PFSK-1 (cell line): ENCODE data around the gene NAA38.

Source experiments
- FOXP2 ChIP-seq: optimal IDR thresholded peaks from 2 replicates; pipeline ENCODE3; 2011; ENCODE audit warnings: borderline replicate concordance, control low read depth, inconsistent platforms; ENCODE audit not compliant: insufficient read depth; ENCODE audit errors: extremely low read length, extremely low read depth
- POLR2AphosphoS5 ChIP-seq: IDR thresholded peaks from 2 replicates; pipeline ENCODE4 v1.6.1; 2012; ENCODE audit warnings: low read depth, mild to moderate bottlenecking, control low read depth, low read length, moderate library complexity
- REST ChIP-seq, 2 experiments: IDR thresholded peaks; 2 replicates each; pipeline versions ENCODE4 v1.6.1 to v1.8.0; 2011 to 2012; ENCODE audit warnings: low read depth in 2 of 2, low read length in 2 of 2, control low read depth in 1 of 2, inconsistent platforms in 1 of 2, mild to moderate bottlenecking in 1 of 2, moderate library complexity in 1 of 2; ENCODE audit not compliant: insufficient read depth in 1 of 2
- SIN3A ChIP-seq: IDR thresholded peaks from 2 replicates; pipeline ENCODE4 v1.6.1; 2012; ENCODE audit warnings: mild to moderate bottlenecking, low read length, moderate library complexity, borderline replicate concordance; ENCODE audit not compliant: insufficient read depth
- TAF1 ChIP-seq: IDR thresholded peaks from 2 replicates; pipeline ENCODE4 v1.6.1; 2012; ENCODE audit warnings: low read length, control low read depth, borderline replicate concordance; ENCODE audit not compliant: insufficient read depth

The NAA38 gene

GRCh38 chr17:7885367-7886226 is 28.2 kb upstream of the NAA38 start:
- TF ChIP-seq TAF1 (peak; percentile 85), POLR2AphosphoS5 (peak; percentile 79), FOXP2 (peak; percentile 92), REST (IDR thresholded peaks at IDR 0.05; ENCODE audit: insufficient read depth in 1 of 2, low read depth in 2 of 2, low read length in 2 of 2) (peak in 1 of 2 experiments; percentile 49; a peak in 1 of 4 replicates), SIN3A (peak; percentile 99; the same call in 1 of the 2 replicates)

DNA sequence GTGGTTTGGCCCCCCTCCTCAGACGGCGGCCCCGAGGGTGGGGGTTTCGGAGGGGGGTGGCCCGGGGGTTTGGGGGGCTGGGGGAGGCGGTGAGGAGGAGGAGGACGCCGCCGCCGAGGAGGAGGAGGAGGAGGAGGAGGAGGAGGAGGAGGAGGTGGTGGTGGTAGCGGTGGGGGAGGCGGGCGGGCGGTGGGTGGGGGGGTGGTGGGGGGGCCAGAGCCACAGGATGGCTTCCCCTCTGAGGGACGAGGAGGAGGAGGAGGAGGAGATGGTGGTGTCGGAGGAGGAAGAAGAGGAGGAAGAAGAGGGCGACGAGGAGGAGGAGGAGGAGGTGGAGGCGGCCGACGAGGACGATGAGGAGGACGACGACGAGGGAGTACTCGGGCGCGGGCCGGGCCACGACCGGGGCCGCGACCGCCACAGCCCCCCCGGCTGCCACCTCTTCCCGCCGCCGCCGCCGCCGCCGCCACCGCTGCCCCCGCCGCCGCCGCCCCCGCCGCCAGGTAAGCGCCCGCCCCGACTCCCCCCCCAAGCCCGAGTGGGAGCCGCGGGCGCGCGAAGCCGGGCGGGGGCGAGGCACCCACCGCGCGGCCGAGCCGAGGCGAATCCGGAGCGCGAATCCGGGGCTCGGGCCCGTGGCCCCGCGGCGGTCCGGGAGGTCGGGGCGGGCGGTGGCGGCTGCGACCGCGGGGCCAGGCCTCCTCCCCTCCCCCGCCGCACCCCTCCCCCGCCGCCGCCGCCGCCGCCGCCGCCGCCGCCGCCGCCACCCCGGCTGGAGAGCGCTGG is 27.4 kb upstream of the NAA38 start:
- TF ChIP-seq POLR2AphosphoS5 (no peak), TAF1 (no peak), REST (IDR thresholded peaks at IDR 0.05; ENCODE audit: insufficient read depth in 1 of 2, low read depth in 2 of 2, low read length in 2 of 2) (no peak), SIN3A (no peak), FOXP2 (no peak)

GRCh38 chr17:7883781-7884386 is 26.5 kb upstream of the NAA38 start:
- TF ChIP-seq SIN3A: 0 out of 2 replicates have a peak, but pooled peaks have one; percentile 21
- no peak for TF ChIP-seq REST (IDR thresholded peaks at IDR 0.05; ENCODE audit: insufficient read depth in 1 of 2, low read depth in 2 of 2, low read length in 2 of 2)
- no peak for TF ChIP-seq POLR2AphosphoS5

DNA sequence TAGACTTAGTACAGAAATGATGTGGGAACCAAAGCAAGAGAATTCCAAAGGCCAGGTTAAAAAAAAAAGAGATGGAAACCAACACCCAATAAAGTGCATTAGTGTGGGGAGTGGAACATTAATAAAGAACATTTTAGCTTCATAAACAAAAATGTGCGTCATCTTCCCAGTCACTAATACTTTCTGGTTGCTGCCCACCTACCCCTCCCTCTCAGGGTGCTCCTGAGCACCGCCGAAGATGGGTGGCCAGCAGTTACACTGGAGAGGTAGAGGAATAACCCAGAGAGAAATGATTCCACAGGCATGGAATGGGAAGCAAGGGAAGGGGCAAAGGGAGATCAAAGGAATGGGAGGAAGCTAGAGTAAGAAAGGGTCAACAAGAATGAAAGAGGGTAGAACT is 25.3 kb upstream of the NAA38 start:
- TF ChIP-seq REST (IDR thresholded peaks at IDR 0.05; ENCODE audit: insufficient read depth in 1 of 2, low read depth in 2 of 2, low read length in 2 of 2): no peak
- TF ChIP-seq SIN3A: no peak
- TF ChIP-seq TAF1: no peak
- no peak for TF ChIP-seq FOXP2
- TF ChIP-seq POLR2AphosphoS5: no peak
